ENCODE measurements around the gene VSIR. TPM values are rescaled to one million over a fixed set of nuclear protein-coding genes. Genes with fewer than 3 reads are reported as not detected.

The VSIR gene
- total RNA-seq, 6 experiments from 2014 or later = 6.1 to 17.1 (median 10.1) TPM

DNA sequence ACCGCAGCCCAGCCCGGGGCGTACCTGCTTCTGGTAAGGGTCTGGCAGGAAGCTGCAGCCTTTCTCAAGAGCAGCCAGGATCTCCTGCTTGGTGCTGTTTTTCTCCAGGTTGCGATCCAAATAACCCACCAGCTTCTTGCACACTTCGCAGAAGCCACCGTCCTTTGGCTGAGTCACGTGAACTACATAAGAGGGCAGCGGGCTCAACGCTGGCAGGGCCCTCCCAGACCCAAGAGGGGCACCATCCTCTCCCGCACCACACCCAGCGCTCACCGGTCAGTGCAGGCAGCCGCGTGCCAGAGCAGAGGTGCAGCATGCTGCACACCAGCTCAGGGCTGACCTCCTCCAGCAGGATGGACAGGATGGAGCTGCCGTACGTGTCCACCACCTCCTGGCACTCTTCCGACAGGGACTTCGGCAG is 46.1 kb upstream of the VSIR start:
- no peak for TF ChIP-seq POLR2A (IDR thresholded peaks at IDR 0.05)
- TF ChIP-seq, protein P1, sequence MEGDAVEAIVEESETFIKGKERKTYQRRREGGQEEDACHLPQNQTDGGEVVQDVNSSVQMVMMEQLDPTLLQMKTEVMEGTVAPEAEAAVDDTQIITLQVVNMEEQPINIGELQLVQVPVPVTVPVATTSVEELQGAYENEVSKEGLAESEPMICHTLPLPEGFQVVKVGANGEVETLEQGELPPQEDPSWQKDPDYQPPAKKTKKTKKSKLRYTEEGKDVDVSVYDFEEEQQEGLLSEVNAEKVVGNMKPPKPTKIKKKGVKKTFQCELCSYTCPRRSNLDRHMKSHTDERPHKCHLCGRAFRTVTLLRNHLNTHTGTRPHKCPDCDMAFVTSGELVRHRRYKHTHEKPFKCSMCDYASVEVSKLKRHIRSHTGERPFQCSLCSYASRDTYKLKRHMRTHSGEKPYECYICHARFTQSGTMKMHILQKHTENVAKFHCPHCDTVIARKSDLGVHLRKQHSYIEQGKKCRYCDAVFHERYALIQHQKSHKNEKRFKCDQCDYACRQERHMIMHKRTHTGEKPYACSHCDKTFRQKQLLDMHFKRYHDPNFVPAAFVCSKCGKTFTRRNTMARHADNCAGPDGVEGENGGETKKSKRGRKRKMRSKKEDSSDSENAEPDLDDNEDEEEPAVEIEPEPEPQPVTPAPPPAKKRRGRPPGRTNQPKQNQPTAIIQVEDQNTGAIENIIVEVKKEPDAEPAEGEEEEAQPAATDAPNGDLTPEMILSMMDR (IDR thresholded peaks at IDR 0.05) = no peak
- ATAC-seq (no peak), DNase-seq (no peak)
- Histone ChIP-seq H3K27ac (no peak overlapping the region), H3K27me3 (no peaks in the 10 kb centered on the region), H3K9me3 (no peaks in the 10 kb centered on the region), H3K4me3 (no peak overlapping the region), H3K36me3 (peaks cover 10 to 91% (median 59%) of the 10 kb centered on the region in 4 donors), H3K4me1 (no peaks in the 10 kb centered on the region)
- 93% methylated on average over 7 of the region's 18 CpGs for WGBS (ENCODE audit: insufficient coverage, low coverage, low lambda C conversion rate, missing lambda C conversion rate)
- intact Hi-C loops (cut with DNase I) = loop anchor here (10.0 kb wide), 4 partner anchors 75 to 515 kb away; partner anchors contain the start of genes CDH23 (in 1 of the 2) and SLC29A3 (in 1 of the 2)

DNA sequence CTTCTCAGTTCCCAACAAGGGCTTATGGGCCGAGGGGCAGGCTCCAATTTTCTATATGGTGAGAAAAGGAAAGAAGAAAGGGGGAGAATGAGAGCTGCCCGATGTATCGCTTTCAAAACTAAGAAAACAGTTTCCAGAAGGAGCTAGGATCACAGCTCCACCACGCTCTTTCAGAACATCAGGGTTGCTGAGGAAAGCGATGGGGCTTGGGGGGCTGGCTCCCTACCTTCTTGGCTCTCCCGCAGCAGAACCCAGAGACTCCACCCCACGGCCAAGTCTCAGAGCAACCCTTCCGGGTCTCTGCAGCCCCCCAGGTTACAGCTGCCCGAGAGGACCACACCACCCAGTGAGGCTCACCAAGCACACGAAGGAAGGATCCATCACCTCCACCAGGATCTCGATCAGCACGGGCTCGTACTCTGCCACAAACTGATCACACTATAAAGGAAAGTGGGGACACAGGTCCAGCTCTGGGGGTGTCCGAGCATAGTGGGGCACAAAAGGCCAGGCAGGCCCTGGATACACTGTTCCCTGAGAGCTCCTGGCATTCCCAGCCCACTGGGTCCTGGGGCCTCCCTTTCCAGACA is 45.4 kb upstream of the VSIR start:
- WGBS (ENCODE audit: insufficient coverage, low coverage, low lambda C conversion rate, missing lambda C conversion rate) = 100% methylated on average over 3 of the region's 14 CpGs
- intact Hi-C loops (cut with DNase I) = loop anchor here (10.0 kb wide), 4 partner anchors 76 to 514 kb away; partner anchors contain the start of genes CDH23 (in 1 of the 2) and SLC29A3 (in 1 of the 2)
- no peak for DNase-seq

DNA sequence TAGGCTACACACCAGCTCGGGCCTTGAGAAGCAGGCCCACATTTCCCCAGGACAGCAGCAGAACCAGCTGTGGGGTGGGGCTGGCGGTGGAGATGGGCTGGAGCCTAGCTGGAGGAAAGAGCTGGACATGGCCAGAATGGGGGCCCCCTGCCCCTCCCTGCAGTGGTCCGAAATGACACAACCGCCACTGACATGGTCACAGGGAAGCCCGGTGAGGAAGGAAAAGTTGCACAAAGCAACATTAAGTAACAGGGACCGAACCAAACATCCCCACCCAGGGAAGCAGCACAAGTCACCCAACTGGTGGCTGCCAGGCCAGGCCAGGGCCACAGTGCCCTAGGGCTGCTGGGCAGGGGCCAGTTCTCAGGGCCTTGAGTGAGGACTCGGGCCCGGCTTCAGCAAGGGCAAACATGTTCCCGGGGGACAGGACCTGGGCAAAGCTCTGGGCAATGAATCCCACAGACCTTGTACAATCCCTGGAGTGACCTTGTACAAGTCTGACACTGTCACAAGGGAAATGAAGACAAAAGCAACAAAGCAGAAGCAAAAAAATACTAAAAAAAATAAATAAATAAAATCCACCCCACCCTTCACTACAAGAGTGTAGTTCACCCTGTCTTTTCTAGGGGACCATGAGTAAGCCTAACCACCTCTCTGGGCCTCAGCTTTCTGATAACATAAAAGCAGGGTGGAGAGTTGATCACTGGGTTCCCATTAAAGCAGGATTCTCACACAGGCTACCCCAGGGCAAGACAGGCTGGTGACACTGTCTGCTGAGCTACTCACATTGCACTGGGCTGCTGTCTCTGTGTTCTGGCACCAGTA is 44.7 kb upstream of the VSIR start:
- Histone ChIP-seq H3K4me3 (no peak overlapping the region), H3K9me3 (no peaks in the 10 kb centered on the region), H3K4me1 (no peaks in the 10 kb centered on the region), H3K27me3 (no peaks in the 10 kb centered on the region), H3K36me3 (peaks cover 7 to 77% (median 47%) of the 10 kb centered on the region in 4 donors), H3K27ac (peak overlapping the region in 1 of 3 donors; percentile 24)
- DNase-seq (peak in 1 of 3 donors; percentile 72), ATAC-seq (peak; percentile 28 to 73 (median 54))
- intact Hi-C loops (cut with DNase I) = loop anchor here (10.0 kb wide), 4 partner anchors 77 to 513 kb away; partner anchors contain the start of genes CDH23 (in 1 of the 2) and SLC29A3 (in 1 of the 2)
- WGBS (ENCODE audit: insufficient coverage, low coverage, low lambda C conversion rate, missing lambda C conversion rate) = 36% methylated on average over 2 of the region's 9 CpGs
- TF ChIP-seq, protein P1 (IDR thresholded peaks at IDR 0.05) = no peak
- TF ChIP-seq POLR2A (IDR thresholded peaks at IDR 0.05) = no peak

More for the DNA sequence above, 45.4 kb upstream of the VSIR start:
- H3K36me3 ChIP-seq = peaks cover 10 to 84% (median 52%) of the 10 kb centered on the region in 4 donors
- no peak overlapping the region for H3K4me3 ChIP-seq
- no peak for ATAC-seq
- TF ChIP-seq POLR2A (IDR thresholded peaks at IDR 0.05) = no peak
- TF ChIP-seq, protein P1 (IDR thresholded peaks at IDR 0.05) = no peak
- peak overlapping the region in 1 of 3 donors; percentile 24 for H3K27ac ChIP-seq
- no peaks in the 10 kb centered on the region for H3K9me3 ChIP-seq
- no peaks in the 10 kb centered on the region for H3K4me1 ChIP-seq
- H3K27me3 ChIP-seq = no peaks in the 10 kb centered on the region

GRCh38 chr10:71816936-71817618 is 43.8 kb upstream of the VSIR start:
- no peak overlapping the region for H3K4me3 ChIP-seq
- H3K27me3 ChIP-seq = no peaks in the 10 kb centered on the region
- intact Hi-C loops (cut with DNase I) = loop anchor here (10.0 kb wide), 4 partner anchors 78 to 512 kb away; partner anchors contain the start of genes CDH23 (in 1 of the 2) and SLC29A3 (in 1 of the 2)
- peaks cover 4 to 68% (median 44%) of the 10 kb centered on the region in 4 donors for H3K36me3 ChIP-seq
- WGBS (ENCODE audit: insufficient coverage, low coverage, low lambda C conversion rate, missing lambda C conversion rate) = 95% methylated on average over 4 of the region's 8 CpGs
- TF ChIP-seq, protein P1 (IDR thresholded peaks at IDR 0.05) = no peak
- no peak for TF ChIP-seq POLR2A (IDR thresholded peaks at IDR 0.05)
- DNase-seq (no peak), ATAC-seq (no peak)
- no peaks in the 10 kb centered on the region for H3K9me3 ChIP-seq
- H3K4me1 ChIP-seq = no peaks in the 10 kb centered on the region
- H3K27ac ChIP-seq = no peak overlapping the region

All from right lobe of liver (tissue), 6 donors.